GM21367 (cell line): ENCODE measurements around the gene DDX25.

Source experiments
- ATAC-seq: cut with Tn5 transposase; IDR thresholded peaks from one replicate; pipeline ENCODE4 v1.9.1; 2021; ENCODE audit not compliant: unreplicated experiment

Gene DDX25

GRCh38 chr11:125933030-125933813 lies 28.9 kb downstream of the DDX25 start:
- ATAC-seq, result no peak

DNA sequence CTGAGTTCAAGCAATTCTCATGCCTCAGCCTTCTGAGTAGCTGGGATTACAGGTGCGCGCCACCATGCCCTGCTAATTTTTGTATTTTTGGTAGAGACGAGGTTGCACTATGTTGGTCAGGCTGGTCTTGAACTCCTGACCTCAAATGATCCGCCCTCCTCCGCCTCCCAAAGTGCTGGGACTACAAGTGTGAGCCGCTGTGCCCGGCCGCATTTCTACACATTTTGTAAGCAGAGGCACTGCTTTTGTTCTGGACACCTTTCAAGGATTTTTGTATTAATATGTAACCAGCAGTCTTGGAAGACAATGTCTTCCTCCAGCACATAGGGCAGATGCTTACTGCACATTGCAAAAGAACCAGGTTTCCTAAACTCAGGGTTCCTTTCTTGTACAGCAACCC lies 30.2 kb downstream of the DDX25 start:
- no peak for ATAC-seq

DNA sequence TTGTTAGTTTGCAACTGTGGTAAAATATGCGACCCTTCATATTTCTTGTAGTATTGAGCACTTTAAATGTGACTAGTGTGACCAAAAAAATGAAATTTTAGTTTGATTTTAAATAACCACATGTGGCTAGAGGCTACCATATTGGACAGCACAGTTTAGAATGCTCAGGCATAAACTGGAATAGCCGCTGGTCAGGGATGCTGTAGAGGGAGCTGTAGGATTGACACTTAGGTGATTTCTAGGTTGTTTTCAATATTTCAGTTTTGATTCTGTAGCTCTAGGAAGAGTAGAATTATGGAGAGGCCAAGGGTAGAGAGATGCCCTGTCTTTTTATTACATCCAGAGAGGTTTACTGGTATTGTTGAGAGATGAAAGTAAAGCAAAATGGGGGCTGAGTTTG lies 30.7 kb downstream of the DDX25 start:
- no peak for ATAC-seq

GRCh38 chr11:125935618-125936199 lies 31.4 kb downstream of the DDX25 start:
- ATAC-seq, result no peak

DNA sequence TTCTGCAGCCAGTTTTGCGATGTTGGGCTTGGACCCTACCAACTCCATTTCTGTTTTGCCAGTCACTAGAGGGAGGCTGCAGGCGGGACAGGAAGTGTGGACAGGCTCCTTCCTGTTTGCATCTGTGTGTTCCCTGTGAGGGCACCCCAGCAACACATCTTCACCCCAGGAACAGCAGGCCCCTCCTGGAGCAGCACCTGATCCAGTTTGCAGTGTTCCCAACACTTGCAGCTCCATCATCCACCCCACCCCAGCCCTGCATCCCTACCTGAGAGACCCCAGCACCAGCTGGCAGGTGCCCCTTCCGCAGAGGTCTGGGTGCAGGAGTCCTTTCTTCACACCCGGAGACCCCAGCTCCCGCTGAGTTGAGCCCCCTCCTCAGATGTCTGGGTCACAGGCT lies 34.1 kb downstream of the DDX25 start:
- no peak for ATAC-seq

- no peak for ATAC-seq
These were observed 34.8 kb downstream of the DDX25 start for GRCh38 chr11:125939081-125939521.

DNA sequence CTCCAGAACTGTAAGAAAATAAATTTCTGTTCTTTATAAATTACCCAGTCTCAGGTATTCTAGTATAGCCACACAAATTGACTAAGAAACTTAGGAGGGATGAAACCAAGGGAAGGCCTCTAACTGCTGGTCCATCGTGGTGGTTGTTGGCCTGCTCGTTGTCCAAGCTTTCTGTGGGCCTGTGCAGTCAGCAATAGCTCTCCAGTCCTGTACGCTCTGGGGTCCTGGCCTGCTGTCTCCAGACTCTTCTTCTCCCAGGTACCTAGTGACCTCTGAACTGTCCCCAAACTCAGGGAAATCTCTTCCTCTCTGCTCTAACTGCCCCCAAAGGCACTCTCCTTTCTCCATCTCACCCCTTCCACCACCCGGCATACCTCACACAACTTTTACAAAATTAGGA lies 35.8 kb downstream of the DDX25 start:
- ATAC-seq, result no peak

- ATAC-seq, result no peak
These were observed 36.9 kb downstream of the DDX25 start for GRCh38 chr11:125941267-125941618.

GRCh38 chr11:125941619-125942611 lies 37.6 kb downstream of the DDX25 start:
- peak; percentile 68 for ATAC-seq

DNA sequence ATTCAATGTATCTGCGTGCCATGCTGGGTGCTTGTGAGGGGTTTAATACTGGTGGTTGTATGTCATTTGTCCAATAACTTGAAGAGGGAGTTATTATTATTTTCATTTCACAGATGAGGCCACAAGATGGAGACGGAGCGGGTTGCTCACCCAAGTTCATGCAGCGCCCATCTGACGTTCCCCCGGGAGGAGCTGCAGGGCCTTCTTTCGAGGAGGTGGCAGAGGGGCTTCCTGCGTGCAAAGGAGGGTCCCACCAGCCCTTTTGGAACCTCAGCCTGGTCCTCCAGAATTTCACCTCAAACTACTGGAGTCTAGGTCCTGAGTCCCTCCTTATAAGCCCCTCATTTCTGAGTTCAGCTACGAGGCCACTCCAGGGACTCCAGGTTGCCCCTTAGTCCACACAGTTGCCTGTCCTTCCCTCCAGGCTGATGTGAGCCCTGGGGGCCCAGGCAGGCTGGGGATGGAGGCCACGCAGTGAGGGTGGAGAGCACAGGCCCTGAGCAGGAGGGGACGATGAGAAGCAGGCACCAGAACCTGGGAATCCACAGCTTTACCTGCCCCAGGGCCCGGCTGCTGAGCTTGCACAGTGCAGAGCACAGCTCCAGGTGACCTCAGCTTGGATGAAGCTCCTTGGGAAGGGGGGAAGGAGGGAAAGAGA lies 38.6 kb downstream of the DDX25 start:
- ATAC-seq, result no peak

- ATAC-seq, result no peak
These were observed 39.5 kb downstream of the DDX25 start for GRCh38 chr11:125943661-125944349.

DNA sequence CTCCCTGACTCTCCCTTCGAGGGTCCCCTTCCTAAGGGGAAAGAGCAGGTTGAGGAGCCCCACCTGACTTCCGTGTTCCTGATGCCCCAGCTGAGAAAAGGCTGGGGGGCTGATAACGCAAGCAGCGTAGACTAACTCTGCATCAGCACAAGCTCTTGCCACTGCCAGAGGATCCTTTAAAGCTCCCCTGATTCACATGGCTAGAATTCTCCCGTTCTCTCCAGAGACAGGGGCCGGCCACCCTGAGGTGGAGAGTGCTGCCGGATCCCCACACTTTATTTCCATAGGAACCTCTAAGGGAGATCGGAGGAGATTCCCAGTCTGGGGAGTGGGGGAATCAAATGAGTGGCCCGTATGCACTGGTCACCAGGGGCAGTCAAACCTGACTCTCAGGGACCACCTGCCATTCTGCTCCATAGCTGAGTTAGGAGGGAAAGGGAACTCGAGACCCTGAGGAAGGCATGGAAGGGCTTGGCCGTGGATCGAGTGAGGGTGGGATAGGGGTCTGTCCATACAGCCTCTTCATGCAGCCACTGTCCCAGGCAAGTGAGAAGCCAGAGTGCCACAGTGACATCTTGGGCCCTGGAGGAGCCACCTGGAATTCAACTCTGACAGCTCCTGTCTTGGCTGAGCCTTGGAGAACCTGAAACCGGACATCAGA lies 40.2 kb downstream of the DDX25 start:
- no peak for ATAC-seq

DNA sequence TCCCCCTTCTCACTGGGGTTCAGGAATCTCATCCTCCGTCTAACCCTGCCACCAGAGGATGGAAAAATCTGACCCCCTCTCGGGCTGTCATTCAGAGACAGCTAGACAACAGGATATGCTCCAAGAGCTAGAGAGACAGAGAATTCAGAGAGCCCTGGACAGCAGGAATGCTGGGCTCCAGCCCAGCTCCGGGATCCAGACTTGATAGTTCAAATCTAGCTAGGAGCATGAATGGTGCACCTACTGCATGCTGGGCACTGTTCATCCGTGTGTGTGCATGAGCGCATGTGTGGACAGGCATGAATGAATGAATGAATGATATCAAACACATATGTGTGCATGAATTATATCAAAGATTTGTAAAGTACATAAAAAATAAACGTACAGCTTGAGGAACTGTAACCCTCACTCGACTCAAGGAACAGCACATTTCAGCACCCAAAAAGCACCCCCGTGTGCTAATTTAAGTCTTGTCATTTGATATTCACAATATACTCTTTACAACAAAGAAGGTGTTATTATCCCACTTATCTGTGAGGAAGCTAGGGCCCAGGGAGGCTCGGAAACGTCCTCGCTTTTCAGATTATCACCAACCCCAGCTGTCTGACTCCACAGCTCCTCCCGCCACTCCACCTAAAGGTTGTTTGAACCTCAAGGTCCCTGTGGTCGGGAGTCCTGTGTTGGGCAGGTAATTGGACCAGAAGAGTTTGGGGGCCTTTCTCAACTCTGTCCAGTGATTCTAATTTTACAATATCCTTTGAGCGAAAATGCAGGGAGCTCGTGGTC lies 40.9 kb downstream of the DDX25 start:
- no peak for ATAC-seq

GRCh38 chr11:125945797-125946520 lies 41.7 kb downstream of the DDX25 start, which contains the start of gene VSIG10L2:
TSS of gene VSIG10L2 (plus strand) at chr11:125946044. CDS start at chr11:125946056, 12 bp downstream.
- ATAC-seq, result no peak

- no peak for ATAC-seq
These were observed 42.6 kb downstream of the DDX25 start for GRCh38 chr11:125946712-125947418.

- no peak for ATAC-seq
These were observed 43.3 kb downstream of the DDX25 start for GRCh38 chr11:125947419-125948277.
